GM18526 (cell line): ENCODE data around the gene SLC22A31.

Experiments used
- POLR2A ChIP-seq: IDR thresholded peaks from 3 replicates; pipeline ENCODE4 v1.6.1; 2011; ENCODE audit not compliant: insufficient read length; ENCODE audit errors: extremely low read depth

SLC22A31 gene

DNA sequence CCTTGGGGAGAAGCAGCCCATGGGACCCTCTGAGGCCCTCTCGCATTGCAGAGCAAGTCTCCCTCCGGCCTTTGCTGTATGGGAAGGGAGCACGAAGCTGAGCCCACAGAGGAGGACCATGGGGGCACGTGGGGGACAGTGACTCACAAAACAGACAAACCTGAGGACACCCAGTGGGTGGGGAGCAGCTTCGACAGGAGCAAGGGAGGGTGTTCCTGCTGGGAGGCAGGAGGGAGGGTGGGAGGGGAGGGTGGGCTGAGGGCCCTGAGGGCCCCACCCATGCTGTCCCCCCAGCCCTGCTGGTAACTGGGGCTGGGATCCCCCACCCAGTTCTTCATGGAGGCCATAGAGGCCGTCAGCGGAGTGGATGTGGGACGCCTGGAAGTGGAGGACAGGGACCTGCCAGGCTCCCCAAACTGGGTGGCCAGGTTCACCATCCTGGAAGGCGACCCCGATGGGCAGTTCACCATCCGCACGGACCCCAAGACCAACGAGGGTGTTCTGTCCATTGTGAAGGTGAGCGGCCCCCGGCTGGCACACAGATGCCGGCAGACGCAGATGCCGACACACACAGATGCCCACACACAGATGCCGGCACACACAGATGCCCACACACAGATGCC is 12.5 kb downstream of the SLC22A31 start:
- TF ChIP-seq POLR2A = no peak

DNA sequence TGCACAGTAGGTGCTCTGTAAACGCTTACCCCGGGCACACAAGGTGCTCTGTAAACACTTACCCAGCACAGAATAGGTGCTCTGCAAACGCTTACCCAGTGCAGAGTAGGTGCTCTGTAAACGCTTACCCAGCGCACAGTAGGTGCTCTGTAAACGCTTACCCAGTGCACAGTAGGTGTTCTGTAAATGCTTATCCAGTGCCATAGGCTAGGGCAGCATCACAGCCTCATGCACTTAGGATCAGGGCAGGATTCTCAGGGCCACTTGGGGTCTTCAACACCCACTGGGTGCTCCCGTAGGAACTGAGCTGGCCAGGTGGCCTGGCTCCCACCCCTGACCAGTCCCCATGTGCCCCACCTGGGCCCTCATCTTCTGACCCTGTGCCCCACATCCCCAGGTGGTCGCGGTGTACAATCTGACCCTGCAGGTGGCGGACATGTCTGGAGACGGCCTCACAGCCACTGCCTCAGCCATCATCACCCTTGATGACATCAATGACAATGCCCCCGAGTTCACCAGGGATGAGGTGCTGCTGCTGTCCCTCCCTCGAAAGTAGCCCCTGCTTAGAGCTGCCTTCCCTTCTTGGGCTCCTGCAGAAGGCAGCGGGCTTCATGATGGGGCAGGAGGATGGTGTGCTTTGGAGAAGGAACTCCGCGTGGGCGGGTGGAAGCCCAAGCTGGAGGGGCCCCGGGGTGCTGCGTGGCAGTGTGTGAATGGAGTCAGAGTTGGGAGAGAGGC is 13.1 kb downstream of the SLC22A31 start:
- no peak for TF ChIP-seq POLR2A

DNA sequence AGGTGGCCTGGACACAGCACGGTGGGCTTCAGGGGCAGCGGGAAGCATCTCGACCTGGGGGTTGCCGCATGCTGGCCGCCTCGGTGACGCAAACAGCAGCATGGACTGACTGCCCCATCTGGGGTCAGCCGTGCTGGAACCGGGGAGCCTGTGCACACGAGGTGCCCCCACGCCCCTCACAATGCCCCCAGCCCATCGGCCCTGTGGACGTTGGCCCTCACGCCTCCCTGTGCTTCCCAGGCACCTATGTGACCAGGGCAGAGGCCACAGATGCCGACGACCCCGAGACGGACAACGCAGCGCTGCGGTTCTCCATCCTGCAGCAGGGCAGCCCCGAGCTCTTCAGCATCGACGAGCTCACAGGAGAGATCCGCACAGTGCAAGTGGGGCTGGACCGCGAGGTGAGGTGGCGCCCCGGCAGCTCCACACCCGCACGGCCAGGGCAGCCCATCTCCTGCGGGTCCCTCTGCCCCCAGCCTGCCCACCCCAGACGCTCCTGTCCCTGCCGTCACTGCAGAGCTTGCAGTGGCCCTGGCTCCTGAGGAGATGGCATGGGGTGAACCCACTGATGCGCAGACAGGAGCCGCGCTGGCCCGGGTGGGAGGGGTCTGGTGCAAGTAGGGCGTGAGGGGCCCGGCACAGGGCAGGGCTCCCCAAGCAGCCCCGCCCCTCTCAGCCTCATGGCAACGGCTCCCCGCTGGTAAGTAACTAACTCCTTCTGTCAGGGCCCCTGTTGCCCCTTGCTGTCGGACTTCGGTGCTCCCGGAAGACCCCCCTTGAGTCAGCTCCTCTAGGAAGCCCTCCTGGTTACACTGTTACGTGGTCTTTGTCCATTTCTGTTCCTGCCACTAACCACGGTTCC is 15.2 kb downstream of the SLC22A31 start:
- no peak for TF ChIP-seq POLR2A

- TF ChIP-seq POLR2A = no peak
Observed at GRCh38 chr16:89184677-89184932, 15.7 kb downstream of the SLC22A31 start.

- TF ChIP-seq POLR2A = no peak
Observed at GRCh38 chr16:89183975-89184676, 16.2 kb downstream of the SLC22A31 start.

DNA sequence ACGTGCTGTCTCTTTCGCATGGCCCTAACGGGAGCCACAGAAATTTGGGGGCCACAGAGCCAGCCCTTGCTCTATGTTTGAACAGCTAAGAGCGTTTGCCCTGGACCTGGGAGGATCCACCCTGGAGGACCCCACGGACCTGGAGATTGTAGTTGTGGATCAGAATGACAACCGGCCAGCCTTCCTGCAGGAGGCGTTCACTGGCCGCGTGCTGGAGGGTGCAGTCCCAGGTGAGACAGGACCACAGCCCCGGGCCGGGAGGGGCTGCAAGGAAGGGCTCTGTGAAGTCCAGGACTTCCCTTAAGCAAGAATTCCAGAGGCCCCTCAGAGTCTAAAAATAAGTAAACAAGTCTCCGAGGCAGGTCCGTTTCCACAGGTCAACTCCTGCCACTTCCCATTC is 16.9 kb downstream of the SLC22A31 start:
- TF ChIP-seq POLR2A = no peak

GRCh38 chr16:89179656-89180315 is 20.6 kb downstream of the SLC22A31 start:
- no peak for TF ChIP-seq POLR2A

- TF ChIP-seq POLR2A = no peak
Observed at GRCh38 chr16:89179148-89179484, 21.2 kb downstream of the SLC22A31 start.

- no peak for TF ChIP-seq POLR2A
Observed at GRCh38 chr16:89178453-89179147, 21.7 kb downstream of the SLC22A31 start.

GRCh38 chr16:89177501-89177900 is 22.8 kb downstream of the SLC22A31 start:
- TF ChIP-seq POLR2A = no peak

GRCh38 chr16:89176717-89177116 is 23.6 kb downstream of the SLC22A31 start:
- no peak for TF ChIP-seq POLR2A

DNA sequence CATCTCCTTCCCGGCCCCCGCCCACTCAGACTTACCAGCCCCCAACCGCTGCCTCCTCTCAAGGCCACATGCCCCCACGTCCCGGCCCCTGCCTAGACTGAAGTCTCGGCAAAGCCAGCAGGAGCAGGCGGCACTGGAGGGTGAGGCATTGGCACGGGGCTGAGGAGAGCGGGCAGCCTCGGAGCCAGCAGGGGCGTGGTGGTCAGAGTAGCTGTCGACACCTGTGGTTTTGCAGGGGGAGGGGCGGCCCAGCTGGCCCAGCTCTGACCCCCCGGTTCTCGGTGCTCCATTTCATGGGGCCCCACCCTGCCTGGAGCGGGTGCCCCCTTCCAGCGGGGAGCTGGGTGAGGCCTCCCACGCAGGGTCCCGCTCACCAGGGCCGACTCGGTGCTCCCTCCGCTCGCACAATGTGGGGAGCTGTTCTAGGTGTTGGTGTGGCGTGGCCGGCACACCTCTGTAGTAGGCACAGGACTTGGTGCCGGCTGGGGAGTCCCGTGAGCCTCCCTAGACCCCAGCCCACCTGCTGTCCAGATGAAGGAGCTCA is 24.1 kb downstream of the SLC22A31 start:
- no peak for TF ChIP-seq POLR2A

DNA sequence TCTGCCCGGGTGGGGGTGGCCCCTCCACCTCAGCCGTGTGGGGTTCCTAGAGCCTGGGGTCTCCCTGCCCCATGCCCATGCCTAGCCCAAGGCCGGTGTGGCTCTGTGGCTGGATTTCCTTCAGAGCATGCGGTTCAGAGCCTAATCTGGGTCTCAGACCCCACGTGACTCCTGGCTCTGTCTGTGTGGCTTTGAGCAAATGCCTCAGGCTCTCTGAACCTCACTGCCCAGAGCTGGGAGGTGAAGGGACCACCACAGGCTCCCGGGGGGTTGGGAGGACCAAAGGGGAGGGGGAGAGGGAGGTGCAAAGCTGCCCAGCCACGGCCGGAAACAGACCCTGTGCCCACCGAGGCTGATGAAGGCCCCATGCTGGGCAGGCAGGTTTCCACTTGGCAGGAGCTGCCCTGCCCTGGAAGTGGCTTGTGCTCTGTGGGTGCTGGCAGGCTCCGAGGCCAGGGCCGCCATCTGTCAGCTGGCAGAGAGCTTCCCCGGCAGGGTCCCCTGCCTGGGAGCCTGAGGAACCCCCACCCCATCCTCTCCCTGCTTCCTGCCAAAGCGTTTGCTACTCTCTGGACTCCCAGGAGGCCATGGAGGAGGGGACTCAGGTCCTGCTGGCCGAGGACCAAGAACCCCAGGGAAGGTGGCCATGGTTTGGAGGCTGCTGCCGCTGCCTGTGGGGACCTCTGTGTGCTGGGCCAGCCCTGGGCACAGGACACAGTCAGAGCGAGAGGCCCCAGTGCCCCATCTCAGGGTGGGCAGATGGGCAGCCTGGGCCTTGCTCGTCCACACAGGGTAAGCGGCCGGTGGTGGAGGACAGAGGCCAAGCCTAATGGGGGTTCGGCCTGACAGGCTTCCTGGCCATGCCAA is 24.8 kb downstream of the SLC22A31 start:
- no peak for TF ChIP-seq POLR2A
